ENCODE data around the gene ZBTB4.

DNA sequence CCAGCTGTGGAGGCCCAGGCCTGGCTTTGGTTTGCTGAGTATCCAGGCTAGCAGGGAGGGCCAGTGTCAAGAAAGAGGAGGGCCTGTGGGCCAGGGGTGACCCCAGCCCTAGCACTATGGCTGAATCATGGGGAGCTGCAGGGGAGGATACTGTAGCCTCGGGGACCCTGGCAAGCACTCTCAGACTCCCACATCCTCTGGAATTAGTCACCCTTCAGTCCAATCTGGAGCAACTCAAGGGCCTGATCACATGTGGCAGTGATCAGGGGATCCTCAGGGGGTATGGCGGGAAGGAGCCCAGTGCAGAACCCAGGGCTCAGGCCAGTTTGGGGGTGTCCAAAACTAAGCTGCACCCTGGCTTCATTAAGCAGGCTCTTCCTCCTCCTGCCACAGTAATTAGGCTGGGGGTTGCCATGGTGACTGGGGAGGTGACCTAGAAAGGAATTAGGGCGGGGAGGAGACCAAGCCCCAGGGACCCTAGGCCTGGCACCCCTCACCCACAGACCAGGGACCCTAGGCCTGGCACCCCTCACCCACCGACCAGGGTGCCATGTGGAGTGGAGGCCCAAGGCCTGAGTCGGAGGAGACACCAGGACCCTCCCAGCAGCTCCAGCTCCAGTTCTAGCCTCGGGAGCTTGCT lies 66.0 kb downstream of the ZBTB4 start:
- TF ChIP-seq, protein P1, sequence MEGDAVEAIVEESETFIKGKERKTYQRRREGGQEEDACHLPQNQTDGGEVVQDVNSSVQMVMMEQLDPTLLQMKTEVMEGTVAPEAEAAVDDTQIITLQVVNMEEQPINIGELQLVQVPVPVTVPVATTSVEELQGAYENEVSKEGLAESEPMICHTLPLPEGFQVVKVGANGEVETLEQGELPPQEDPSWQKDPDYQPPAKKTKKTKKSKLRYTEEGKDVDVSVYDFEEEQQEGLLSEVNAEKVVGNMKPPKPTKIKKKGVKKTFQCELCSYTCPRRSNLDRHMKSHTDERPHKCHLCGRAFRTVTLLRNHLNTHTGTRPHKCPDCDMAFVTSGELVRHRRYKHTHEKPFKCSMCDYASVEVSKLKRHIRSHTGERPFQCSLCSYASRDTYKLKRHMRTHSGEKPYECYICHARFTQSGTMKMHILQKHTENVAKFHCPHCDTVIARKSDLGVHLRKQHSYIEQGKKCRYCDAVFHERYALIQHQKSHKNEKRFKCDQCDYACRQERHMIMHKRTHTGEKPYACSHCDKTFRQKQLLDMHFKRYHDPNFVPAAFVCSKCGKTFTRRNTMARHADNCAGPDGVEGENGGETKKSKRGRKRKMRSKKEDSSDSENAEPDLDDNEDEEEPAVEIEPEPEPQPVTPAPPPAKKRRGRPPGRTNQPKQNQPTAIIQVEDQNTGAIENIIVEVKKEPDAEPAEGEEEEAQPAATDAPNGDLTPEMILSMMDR (conservative IDR thresholded peaks at IDR 0.05): no peak
- TF ChIP-seq ZFX (IDR thresholded peaks at IDR 0.05): no peak
